ENCODE measurements around the gene MEF2C.

MEF2C gene

DNA sequence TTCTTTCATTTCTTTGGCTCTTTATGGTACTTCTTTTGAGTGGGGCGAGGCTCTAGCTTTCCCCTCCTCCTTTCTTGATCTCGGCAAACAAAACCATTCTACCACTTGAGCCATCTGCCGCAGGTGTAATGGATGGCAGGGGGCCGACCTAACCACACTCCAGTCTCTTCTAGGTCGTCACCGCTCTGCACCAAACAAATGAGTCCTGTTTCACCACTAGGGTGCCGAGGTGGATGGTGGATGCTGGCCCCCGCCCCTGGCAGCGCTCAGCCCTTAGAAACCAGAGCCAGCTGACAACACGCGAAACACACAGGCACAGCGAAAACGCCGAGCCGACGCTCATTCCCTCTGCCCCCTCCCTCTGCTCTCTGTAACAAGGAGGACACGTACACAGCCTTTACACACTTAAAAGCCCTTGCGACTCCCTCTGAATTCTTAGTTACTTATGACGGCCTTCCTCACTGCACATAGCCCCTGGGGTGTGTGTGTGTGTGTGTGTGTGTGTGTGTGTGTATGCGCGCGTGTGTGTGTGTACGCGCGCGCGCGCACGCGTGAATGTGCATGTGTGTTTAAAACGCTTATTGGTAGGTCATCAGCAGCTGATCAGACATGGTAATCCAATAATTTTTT lies 199.4 kb downstream of the MEF2C start:
- DNase-seq, result peak; percentile 83

DNA sequence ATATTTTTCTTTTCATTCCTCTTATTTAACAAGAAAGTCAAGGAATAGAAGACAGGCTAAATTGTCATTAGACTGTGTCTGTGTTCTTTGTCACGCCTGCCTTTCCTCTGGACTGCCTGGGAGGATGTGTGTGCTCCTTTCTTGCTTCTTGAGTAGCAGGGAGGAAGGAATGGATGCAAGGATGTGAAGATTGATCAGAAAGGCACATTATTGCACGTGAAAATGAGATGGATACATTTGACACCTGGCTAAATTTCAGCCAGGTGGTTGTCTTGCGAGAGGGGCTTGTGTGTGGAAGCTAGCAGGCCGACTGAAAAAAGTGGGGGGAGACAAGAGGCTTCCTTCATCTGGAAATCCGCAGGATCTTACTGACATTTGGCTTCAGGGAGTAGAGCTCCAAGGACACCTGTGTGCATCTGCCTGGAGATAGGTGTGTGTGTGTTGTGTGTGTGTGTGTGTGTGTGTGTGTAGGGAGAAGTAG lies 200.1 kb downstream of the MEF2C start:
- no peak for DNase-seq

DNA sequence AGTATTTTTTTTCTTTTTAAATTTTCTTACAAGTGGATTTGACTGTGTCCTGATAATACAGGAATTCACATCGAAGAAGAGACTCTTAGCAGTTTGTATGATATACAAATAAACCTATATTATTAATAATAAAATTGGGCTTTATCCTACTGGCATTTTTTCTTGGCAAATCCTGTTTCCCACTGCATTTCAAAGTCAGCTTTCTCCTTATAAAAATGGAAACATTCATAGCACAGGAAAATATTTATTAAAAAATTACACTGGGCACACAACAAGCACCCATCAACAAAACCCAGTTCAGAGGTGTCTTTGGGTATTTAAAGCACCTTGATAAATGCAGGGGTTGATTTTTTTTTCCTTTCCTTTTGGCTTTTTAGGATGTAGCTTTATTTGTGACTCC lies 200.9 kb downstream of the MEF2C start:
- no peak for DNase-seq

DNA sequence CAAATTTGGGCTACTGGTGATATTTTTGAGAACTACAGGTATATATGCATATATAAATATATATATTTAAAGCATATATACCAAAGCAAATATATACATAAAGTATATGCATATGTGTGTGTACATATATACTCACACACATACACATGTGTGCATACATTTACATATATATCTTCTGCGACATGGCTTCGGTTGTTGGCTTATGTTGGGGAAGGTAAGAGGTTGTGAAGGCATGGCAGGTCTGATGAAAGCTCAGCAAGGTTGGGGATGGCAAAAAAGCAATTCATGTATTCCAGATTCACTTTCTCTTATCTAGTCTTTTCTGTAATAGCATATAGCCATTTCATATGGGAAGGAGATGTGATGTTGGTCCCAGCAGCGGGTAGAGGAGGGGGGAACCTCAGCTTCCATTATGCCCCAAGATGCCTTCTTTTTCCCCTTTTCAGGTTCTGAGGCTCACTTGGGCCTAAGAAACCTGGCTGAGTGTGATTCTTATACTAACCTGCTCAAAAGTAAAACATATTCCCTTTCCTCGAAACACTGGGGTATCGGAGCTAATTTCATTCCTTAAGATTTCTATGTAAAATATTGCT lies 201.7 kb downstream of the MEF2C start:
- no peak for DNase-seq

DNA sequence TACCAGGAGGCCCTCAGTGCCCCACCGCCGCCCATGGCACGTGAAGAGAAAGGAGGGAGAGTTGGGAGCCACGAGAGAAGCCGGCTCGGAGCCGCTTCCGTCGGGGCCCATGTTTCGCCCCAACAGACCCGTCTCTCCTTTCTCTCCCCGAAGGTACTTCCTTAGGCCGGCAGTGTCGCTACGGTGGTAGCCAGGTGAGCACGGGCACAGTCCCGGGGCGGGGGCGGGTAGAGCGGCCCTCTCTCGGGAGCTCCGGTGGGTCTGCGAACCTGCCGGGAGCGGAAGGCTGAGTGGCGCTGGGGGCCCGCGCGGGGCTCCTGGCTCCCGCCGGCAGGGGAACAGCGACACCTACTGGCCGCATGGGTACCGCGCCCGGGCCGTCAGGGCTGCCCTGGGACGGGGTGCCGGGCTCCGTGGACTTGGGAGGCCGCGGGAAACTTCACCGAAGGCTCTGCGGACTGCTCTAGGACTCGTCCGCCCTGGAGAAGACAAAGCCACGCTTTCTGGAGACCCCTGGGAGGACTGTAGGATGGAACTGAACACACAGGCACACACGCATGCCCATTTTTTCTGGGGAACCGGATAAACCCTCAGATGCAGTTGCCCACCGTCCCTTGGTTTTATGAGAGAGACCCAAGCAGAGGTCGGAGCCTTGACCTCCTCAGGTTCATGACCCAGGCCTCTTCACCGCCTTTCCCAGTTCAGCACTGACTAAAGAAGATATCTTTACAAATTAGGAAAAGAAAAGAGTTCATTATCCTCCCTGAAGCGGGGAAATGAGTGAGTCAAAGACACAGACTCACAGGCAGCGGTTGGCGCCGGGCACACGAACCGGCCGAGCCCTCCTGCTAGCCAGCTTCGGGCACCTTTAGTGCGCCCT lies 202.5 kb downstream of the MEF2C start:
- DNase-seq, result peak; percentile 63

DNA sequence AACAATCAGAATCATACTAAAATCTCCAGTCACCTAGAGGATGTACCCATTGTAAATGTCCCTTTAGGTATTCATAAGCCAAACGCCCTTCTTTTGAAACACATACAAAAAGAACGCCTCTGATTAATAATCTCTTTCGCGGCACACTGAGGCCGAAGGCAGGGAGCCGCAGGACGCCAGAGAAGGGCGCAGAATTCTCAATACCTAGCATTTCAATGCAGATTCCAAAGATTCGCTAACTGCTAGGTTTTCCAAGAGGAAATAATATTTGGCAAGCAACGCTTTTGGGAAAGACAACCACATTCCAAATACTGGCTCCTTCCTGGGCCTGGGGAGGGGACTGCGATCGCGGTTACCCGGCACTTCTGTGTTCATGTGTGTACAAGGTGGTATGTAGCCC lies 203.3 kb downstream of the MEF2C start:
- no peak for DNase-seq

DNA sequence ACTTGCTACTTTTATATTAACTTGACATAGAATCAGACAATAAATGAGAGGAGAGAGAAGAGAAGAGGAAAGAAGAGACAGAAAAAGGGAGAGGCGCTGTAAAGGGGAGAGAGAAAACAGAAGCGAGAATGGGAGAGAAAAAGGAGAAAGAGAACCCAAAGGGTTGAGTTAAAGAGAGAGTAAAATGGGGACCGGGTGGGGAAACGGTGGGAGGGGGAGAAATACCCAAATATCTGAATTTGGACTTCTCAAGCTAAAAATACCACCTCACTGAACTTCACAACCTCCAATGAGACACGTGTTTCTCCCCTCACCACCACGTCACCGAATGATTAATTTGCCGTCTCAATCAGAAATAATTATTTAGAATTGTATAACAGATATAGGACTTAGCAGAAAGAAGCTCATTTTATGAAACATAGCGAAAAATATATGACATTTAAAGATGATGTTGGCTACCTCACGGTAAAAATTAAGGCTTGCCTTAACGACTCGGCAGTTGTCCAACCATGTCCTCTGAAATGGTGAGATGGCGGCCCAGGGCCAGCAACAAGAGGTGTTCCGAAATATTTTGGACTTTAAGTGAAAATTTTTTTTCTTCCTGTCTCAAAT lies 204.1 kb downstream of the MEF2C start:
- no peak for DNase-seq

DNA sequence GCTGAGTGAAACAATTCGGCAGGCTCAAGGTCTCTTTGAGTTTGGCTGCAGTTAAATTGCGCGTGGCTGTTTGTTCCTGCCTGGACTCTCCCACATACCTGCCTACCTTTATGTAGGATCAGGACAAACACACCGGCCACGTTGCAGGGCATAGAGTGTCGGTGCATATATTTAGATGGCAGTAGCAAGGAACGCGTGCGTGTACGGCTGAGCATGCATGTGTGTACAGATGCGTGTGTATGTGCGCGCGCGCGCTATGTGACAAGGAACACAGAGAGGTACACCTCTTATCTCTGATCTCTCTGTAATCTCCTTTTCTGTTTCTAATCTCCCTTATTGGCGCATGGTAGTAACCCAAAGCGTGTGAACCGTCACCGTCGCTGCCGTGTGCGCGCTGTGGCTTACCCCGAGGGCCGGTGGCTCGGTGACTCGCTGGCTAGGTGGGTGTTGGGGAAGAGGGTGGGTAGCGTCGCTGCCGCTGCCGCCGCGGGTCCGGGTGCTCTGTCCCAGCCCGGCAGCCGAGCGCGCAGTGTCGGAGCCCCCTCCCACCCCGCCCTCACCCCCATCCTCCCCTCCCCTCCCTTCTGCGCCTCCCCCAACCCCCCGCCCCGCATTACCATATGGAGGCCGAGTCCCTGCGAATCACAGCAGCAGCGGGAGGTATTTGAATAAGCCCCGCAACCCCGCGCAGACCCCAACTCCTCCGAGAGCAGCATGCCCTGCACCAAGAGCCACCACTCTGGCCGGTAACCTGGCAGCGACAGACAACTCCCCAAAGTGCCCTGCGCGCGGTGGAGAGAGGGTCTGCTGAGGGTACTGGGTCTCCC lies 204.8 kb downstream of the MEF2C start:
- no peak for DNase-seq

DNA sequence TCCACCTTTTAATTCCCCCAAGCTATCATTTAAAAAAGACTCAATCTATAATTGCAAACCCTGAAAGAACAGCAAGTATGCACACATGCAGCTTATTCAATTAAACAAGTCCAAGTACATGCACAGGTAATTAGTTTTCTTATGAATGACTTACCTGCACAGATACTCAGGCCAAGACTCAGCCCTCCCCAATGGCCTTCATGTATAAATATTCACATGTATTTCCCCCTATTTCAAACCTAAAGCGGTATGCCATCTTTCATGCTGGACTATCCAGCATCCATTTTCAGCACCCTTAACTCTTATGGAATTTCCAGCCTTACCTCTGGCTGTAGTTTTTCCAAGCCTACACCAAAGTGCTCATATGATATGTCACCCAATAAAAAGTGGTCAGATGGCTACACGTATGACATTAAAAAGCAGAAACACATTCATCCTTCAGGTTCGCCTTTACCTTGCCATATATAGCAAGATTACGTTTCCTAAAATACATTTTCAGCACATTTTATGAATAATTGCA lies 205.5 kb downstream of the MEF2C start:
- DNase-seq, result no peak

DNA sequence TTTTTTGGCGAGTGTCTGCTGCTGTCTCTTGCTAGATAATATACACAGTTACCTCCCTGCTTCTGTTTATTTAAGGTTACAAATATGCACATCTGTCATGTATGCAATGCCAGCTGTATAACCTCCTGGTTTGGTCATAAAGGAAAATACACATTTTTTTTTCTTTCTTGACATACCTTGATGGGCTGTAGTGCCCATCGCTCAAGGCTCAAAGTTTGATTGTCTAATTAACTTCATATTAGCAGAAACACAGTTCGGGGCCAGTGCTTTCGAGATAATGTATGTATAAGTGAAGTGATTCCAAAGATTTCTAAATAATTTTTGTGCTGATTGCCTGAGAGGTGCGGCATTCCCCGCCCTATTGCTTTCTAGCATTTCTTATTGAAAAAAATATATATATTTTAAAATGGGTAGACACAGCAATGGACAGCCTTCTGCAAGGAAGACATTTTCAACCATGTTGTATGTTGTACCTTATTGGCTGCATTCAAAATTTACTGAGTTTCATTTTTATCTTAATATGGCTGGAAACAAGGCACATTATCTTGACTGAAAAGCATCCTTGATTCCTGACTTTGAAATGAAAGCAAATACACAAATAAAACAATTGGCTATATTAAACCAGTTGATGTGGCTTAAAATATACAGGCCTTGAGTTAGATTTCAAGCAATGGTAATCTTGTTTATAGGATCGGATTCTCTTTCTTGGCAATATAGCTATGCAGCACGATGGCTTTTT lies 206.2 kb downstream of the MEF2C start:
- no peak for DNase-seq

DNA sequence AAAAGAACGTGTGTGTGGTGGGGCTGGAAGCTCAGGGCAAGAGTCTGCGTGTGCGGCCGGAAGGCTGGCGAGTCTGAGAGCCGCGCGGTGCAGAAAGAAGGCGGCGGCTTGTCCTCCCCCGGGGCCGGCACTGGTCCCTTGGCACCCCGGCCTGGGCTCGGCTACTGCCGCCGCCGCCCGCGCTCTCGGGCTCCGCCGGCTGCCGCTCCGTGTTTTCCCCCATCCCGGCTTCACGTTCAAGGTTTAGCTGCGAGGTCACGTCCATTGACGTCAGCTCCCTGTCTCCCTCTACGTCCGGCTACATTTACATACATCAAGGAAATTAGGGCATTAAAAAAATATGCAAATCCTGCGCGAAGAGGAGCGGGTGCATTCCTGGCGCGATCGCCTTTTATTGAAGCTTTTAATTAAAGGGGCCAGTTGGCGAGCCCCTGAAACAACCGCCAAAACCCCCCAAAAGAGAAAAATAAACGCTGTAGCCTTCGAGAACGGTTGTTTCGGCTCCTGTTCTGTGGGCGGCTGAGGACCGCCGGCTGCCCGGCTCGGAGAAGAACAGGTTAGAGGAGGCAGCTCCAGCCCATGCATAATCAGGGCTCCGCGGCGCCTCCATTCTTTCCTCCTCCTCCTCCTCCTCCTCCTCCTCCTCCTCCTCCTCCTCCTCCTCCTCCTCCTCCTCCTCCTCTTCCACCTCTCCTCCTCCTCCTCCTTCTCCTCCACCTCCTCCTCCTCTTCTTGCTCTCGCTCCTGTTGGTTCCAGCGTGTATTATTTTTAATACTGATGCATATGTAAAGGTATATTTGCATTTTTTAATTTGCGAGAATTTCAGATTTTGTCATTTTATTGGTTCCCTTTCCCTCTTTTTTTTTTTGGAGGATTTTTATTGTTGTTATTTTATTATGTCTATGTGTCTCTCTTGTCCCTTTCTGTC lies 207.0 kb downstream of the MEF2C start:
- DNase-seq, result peak; percentile 84

DNA sequence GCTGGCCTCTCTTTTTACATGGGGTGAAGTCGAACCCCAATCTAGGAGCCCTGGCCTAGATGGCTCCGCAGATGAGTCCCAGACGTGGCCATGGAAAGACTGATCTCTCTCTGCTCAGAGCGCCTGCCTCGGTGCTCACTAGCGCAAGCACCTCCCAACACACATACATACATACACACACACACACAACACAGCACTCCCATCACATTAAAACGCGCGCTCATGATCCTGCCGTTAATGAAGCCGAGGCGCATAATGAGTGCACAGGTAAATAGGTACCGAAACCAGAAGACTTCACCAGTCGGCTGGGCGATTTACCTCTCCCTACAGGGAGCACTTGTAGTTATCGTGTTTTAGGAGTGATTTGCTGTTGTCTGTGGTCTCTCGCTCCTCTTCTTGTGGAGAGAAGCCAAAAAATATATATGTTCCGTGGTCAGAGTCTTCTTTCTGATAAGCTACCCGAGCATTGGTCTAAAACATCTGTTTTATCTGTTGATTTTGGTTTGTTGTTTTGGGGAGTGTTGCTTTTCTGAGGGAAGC lies 207.7 kb downstream of the MEF2C start:
- DNase-seq, result peak; percentile 40

DNA sequence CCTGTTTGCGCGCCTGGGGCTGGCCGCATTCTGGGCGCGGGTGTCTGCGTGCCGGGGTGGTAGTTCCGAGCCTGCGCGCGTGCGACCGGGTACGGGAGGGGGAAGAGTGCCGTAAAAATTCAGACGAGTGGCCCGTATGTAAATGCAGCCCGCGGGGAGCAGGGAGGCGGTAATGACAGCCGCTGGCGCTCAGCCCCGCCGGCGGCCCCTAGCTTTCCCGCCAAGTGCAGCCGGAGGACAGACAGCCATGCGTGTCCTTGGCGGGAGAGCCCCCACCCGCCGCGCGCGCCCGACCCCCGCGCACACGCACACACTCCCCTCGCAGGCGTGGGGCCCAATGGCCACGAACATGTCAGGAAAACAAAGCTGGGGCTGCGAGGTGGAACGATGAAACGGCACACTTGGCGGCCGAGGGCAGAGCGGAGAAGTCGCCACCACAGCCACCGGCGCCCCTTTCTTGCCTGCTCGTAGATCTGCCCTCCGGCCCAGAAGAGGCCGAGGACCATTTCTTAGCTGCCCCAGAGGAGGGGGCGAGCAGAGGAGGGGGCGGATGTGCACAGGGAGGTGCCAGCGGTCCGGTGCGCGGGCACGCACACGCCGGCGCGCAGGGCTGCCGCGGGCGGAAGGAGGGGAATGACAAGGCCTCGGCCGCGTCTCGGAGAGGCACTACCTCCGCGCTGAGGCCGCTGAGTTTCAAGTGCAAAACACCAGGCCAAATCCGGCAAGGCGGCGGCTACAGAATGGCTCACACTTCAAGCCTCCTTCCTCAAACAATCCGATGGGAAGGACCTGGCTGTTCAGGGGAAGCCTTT lies 208.4 kb downstream of the MEF2C start:
- peak; percentile 71 for DNase-seq

DNA sequence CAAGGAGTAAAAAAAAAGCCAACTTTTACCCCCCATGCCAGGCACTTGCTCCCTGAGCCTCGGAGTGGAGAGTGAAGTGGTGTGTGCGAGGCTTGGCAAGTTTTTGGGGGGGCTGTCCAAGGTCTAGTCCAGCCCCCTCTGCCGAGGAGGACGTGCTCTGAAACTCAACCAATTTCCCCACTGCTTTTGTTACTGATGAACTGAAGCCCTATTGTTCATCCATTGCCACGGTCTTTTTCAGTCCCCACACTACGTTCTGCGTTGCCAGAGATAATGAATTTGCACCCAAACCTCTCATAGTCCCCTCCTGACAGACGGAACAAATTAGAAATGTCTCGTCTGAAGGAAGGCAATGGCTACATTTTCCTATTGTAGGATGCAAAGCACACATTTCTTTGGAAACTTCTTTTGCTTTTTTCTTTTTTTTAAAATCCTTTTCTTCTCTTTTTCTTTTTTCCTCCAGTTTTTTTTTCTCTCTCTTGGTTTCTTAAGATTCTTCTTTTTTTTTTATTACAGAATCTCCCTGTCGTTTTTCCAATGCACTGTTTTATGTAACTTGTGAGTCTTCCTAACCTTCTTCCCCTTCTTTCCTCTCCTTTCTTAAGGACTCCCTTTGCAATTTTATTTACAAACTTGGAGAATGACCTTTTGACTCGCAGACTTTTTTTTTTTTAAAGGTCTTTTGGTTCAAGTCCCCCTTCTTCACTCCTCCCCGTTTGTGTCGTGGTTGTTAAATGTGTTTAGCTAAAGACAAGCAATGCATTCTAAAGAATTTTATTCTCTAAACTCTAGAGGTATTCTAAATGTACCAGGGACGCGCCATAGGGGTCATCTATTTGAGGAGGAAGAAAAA lies 209.5 kb downstream of the MEF2C start:
- no peak for DNase-seq

DNA sequence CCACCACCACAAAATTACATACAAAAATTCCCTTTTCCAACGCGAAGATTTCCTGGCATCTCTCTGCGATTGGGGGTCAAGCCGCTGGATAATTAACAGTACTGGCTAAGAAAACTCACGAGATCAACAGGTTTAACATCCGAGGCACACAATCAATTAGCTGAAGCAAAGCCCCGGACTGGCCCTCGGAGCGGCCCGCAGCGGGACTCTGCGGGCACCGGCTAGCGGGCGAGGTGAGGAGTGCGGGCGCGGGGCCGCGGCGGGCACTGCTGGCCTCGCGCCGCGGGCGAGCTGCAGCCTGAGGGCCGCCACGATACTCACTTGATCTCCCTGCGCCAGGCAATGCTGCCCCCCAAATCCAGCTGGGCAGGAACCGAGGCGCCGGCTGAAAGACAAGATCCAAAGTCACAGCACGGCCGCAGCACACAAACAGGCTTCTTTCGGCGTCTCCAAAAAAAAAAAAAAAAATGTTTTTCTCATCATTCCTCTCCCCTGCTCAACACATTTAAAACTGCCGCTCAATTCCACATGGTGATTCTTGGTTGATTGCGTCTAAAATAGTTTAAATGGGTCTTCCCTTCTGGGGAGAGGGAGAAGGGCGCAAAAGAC lies 210.2 kb downstream of the MEF2C start:
- no peak for DNase-seq

DNA sequence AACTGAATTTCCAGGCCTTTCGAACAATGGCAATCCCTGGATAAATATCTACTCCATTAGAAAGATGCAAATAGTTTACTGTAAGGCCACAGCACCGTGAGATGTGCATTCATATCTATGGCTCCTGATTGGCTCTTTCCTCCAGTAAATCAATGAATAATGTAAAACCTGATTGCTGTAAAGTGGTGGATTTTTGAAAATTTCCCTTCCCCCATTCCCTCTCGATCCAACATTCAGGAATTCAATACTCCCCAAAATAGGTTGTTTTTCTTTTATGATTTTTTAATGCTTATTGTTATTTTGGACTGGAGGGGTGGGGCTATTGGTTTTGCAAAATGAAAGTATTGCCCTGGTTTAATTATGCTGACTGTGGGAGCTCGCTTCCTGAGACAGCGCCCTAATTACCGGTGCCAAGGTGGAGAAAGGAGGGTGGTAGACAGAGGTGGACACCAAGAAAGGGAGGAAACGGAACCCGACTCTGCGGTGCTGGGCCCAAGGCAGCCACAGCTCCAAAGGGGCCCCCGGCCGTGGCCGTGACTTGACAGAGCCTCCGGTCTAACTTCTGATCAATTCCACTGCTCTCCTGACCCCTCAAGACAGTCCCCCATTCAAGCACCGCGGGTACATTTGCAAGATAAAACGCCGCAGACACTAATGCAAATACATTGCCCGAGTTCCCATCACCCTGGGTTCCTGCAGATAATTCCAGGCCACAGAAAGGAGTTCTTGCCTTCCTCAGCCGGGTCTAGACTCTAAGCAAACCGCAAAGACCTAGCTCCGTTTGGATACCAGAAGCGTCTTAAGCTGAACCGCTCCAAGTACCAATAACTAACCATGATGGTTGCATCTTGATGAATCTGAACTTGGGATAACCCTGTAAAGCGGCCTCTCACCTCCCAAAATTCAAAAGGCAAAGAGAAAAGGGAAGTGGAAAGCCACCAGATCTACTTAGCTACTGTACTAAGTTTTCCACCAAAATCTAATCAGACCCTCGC lies 211.2 kb downstream of the MEF2C start:
- no peak for DNase-seq

DNA sequence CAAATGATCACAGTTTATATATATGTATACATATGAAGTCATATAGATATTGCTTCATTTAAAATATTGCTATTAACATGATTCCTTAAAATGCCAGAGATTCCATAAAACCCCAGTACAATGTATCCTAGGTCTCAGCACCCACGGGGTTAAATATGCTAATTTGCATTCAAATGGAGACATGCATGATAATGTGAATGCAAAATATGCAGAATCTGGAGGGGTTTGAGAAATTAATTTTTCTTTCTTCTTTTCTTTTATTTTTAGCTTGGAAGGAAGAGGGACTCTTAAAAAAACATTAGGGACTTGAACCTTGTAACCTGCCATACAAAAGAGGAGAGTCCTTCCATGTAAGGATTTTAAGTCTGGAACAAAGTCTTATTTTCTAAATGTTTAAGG lies 211.9 kb downstream of the MEF2C start:
- no peak for DNase-seq
